Measurements from ENCODE around the gene PPP6R3. TPM values are rescaled to one million over a fixed set of nuclear protein-coding genes. Genes with fewer than 3 reads are reported as not detected.
"Not testable (repeated sequence)": the region's sequence is repeated elsewhere in the genome, so short reads cannot be mapped to it uniquely, and the experiment has no call there.

The PPP6R3 gene
- total and polyA plus RNA-seq, 11 donors, result 23.2 to 93.8 (median 81.2) TPM

DNA sequence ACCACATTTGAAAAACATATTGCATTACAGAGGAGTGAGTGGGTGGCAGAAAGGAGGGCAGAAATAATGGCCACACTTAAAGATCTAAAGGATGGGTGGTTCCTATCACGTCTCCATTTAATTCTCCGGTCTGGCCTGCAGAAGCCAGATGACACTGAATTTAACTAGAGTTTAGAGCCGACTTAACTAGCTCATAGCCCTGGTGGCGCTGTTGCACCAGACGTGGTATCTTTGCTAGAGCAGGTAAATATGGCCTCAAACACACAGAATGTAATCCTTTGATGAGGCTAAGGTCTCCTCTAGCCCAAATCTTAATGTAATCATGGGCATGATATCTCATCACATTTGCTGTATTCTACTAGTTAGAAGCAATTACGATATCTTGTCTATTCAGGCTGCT lies 172.2 kb downstream of the PPP6R3 start:
- no peaks in the 10 kb centered on the region for H3K4me1 ChIP-seq
- 51 to 53% (median 52%) methylated on average over 6 of the region's 6 CpGs for WGBS, 4 donors
- H3K9me3 ChIP-seq, result no peaks in the 10 kb centered on the region
- no peak overlapping the region for H3K27ac ChIP-seq
- peaks cover 0 to 5% (median 0%) of the 10 kb centered on the region in 9 donors for H3K27me3 ChIP-seq
- TF ChIP-seq, protein P1, sequence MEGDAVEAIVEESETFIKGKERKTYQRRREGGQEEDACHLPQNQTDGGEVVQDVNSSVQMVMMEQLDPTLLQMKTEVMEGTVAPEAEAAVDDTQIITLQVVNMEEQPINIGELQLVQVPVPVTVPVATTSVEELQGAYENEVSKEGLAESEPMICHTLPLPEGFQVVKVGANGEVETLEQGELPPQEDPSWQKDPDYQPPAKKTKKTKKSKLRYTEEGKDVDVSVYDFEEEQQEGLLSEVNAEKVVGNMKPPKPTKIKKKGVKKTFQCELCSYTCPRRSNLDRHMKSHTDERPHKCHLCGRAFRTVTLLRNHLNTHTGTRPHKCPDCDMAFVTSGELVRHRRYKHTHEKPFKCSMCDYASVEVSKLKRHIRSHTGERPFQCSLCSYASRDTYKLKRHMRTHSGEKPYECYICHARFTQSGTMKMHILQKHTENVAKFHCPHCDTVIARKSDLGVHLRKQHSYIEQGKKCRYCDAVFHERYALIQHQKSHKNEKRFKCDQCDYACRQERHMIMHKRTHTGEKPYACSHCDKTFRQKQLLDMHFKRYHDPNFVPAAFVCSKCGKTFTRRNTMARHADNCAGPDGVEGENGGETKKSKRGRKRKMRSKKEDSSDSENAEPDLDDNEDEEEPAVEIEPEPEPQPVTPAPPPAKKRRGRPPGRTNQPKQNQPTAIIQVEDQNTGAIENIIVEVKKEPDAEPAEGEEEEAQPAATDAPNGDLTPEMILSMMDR (IDR thresholded peaks at IDR 0.05), result peak in 10 of 12 donors; percentile 6 to 37 (median 18)
- no peak for TF ChIP-seq POLR2A (IDR thresholded peaks at IDR 0.05)
- H3K4me3 ChIP-seq, result no peak overlapping the region
- H3K36me3 ChIP-seq, result no peaks in the 10 kb centered on the region
- ATAC-seq, result no peak
- no peak for DNase-seq
- intact Hi-C loops (cut with DNase I), result no loop called here

DNA sequence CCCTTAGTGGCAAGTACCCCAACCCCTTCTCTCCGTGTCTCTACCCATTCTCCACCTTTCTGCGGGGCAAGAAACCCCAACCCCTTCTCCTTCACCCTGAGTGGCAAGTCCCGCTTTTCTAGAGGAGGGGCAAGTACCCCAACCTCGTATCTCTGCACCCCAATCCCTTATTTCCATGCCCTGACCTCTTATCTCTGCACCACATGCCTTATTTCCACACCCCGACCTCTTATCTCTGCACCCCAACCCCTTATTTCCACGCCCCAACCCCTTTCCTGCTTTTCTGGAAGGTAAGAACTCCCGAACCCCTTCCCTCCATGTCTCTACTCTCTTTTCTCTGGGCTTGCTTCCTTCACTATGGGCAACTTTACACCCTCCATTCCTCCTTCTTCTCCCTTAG lies 174.1 kb downstream of the PPP6R3 start:
- H3K4me1 ChIP-seq; H3K36me3 ChIP-seq; H3K27ac ChIP-seq; ATAC-seq; intact Hi-C loops (cut with DNase I); H3K4me3 ChIP-seq; H3K27me3 ChIP-seq; H3K9me3 ChIP-seq; DNase-seq: not testable (repeated sequence)
- 70 to 74% (median 72%) methylated on average over 7 of the region's 7 CpGs for WGBS, 4 donors

DNA sequence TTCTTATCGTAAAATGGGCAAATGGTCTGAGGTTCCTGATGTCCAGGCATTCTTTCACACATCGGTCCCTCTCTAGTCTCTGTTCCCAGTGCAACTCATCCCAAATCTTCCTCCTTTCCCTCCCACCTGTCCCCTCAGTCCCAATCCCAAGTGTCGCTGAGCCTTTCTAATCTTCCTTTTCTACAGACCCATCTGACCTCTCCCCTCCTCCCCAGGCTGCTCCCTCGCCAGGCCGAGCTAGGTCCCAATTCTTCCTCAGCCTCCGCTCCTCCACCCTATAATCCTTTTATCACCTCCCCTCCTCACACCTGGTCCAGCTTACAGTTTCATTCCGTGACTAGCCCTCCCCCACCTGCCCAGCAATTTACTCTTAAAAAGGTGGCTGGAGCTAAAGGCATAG lies 174.6 kb downstream of the PPP6R3 start:
- WGBS, 4 donors, result 58 to 70% (median 66%) methylated on average over 6 to 7 of the region's 7 CpGs
- H3K36me3 ChIP-seq; H3K4me3 ChIP-seq; H3K4me1 ChIP-seq; intact Hi-C loops (cut with DNase I); ATAC-seq; H3K9me3 ChIP-seq; H3K27ac ChIP-seq; DNase-seq; H3K27me3 ChIP-seq: not testable (repeated sequence)

DNA sequence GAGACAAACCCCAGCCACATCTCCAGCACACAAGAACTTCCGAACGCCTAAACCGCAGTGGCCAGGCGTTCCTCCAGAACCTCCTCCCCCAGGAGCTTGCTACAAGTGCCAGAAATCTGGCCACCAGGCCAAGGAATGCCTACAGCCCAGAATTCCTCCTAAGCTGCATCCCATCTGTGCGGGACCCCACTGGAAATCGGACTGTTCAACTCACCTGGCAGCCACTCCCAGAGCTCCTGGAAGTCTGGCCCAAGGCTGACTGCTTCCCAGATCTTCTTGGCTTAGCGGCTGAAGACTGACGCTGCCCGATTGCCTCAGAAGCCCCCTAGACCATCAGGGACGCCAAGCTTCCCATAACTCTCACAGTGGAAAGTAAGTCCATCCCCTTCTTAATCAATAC lies 175.3 kb downstream of the PPP6R3 start:
- DNase-seq; intact Hi-C loops (cut with DNase I); H3K36me3 ChIP-seq; H3K27ac ChIP-seq; ATAC-seq; H3K4me3 ChIP-seq; H3K9me3 ChIP-seq; H3K4me1 ChIP-seq; H3K27me3 ChIP-seq: not testable (repeated sequence)
- WGBS, 4 donors, result 83 to 87% (median 85%) methylated on average over 10 of the region's 10 CpGs

DNA sequence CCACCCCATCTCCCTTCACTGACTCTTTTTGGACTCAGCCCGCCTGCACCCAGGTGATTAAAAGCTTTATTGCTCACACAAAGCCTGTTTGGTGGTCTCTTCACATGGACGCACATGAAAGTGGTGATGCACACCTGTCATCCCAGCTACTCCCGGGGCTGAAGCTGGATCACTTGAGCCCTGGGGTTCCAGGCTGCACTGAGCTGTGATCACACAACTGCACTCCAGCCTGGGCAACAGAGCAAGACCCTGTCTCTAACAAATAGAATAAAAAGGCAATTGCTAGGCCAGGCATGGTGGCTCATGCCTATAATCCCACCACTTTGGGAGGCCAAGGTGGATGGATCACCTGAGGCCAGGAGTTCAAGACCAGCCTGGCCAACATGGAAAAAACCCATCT lies 178.8 kb downstream of the PPP6R3 start:
- DNase-seq; H3K9me3 ChIP-seq; H3K27me3 ChIP-seq; intact Hi-C loops (cut with DNase I); H3K27ac ChIP-seq; H3K4me1 ChIP-seq; ATAC-seq; H3K4me3 ChIP-seq; H3K36me3 ChIP-seq: not testable (repeated sequence)
- WGBS, 4 donors, result 76 to 85% (median 82%) methylated on average over 3 of the region's 3 CpGs

DNA sequence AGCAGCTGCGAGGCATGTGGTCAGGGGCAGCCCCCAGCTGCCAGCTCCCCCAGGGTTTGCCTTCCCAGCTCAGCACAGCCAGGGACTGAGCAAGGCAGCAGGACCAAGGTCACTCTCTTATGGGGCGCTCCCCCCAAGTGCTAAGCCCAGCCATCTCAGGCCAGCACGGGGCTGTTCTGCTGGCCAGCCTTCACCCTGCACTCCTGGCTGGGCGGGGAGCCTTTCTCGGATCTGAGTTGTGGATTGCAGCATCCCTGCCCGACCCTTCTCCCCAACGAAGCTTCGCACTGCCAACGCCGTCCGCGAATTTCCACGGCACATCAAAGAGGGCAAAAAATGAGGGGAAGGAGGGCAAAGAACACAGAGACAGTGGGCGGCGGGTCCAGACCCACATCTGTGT lies 181.3 kb downstream of the PPP6R3 start:
- Histone ChIP-seq H3K4me1 (no peaks in the 10 kb centered on the region), H3K9me3 (peaks cover 0 to 11% (median 5%) of the 10 kb centered on the region in 12 donors), H3K27me3 (peaks cover 0 to 5% (median 0%) of the 10 kb centered on the region in 9 donors), H3K4me3 (no peak overlapping the region), H3K36me3 (no peaks in the 10 kb centered on the region), H3K27ac (no peak overlapping the region)
- no peak for ATAC-seq
- intact Hi-C loops (cut with DNase I), result no loop called here
- no peak for TF ChIP-seq POLR2A (IDR thresholded peaks at IDR 0.05)
- TF ChIP-seq, protein P1 (IDR thresholded peaks at IDR 0.05), result no peak
- no peak for DNase-seq
- WGBS, 4 donors, result 86 to 92% (median 87%) methylated on average over 14 to 15 of the region's 15 CpGs

Data from heart left ventricle (tissue), 16 donors.